GM23338 (cell line): Measurements from ENCODE around the gene SLC9A3.

Source experiments
- CREB1 ChIP-seq: fragments of 250-450 bp; sonication (Bioruptor Pico); IDR thresholded peaks from 2 replicates; pipeline ENCODE4 v1.5.0; 2020; ENCODE audit warnings: low read depth, mild to moderate bottlenecking, moderate library complexity
- CTCF ChIP-seq, 2 experiments: fragments of 200-600 bp in 1 of 2; sonication (generic) in 1 of 2; conservative IDR thresholded peaks; 2 replicates each; pipeline versions ENCODE4 v1.5.1 to v1.6.1; 2016 to 2017; ENCODE audit warnings: antibody characterized with exemption in 2 of 2, low read depth in 2 of 2, mild to moderate bottlenecking in 2 of 2, moderate library complexity in 1 of 2
- ETS1 ChIP-seq: IDR thresholded peaks from 2 replicates; pipeline ENCODE4 v1.6.1; 2016; ENCODE audit warnings: antibody characterized with exemption
- EZH2 ChIP-seq: fragments of 200-600 bp; sonication (generic); IDR thresholded peaks from one replicate; pipeline ENCODE4 v1.8.0; 2017; ENCODE audit warnings: antibody characterized with exemption, mild to moderate bottlenecking, low read depth; ENCODE audit not compliant: unreplicated experiment
- EZH2phosphoT487 ChIP-seq: fragments of 200-600 bp; sonication (generic); IDR thresholded peaks from one replicate; pipeline ENCODE4 v1.8.1; 2018; ENCODE audit warnings: antibody characterized with exemption; ENCODE audit not compliant: unreplicated experiment
- JUNB ChIP-seq: IDR thresholded peaks from one replicate; pipeline ENCODE4 v1.6.1; 2016; ENCODE audit warnings: antibody characterized with exemption; ENCODE audit not compliant: unreplicated experiment
- NANOG ChIP-seq: IDR thresholded peaks from 2 replicates; pipeline ENCODE4 v1.6.1; 2016; ENCODE audit warnings: antibody characterized with exemption, borderline replicate concordance
- POLR2AphosphoS5 ChIP-seq: IDR thresholded peaks from 2 replicates; pipeline ENCODE4 v1.6.1; 2016; ENCODE audit warnings: antibody characterized with exemption, low read depth
- STAT1 ChIP-seq: IDR thresholded peaks from one replicate; pipeline ENCODE4 v1.6.1; 2016; ENCODE audit warnings: antibody characterized with exemption; ENCODE audit not compliant: unreplicated experiment
- ZNF331 ChIP-seq: fragments of 250-450 bp; sonication (Bioruptor Pico); IDR thresholded peaks from 2 replicates; pipeline ENCODE4 v1.5.0; 2020; ENCODE audit warnings: low read depth, mild to moderate bottlenecking, moderate library complexity
- TF ChIP-seq, protein P1 (sequence below): IDR thresholded peaks from one replicate; pipeline ENCODE4 v1.6.1; 2018; ENCODE audit warnings: antibody characterized with exemption; ENCODE audit not compliant: unreplicated experiment

DNA sequence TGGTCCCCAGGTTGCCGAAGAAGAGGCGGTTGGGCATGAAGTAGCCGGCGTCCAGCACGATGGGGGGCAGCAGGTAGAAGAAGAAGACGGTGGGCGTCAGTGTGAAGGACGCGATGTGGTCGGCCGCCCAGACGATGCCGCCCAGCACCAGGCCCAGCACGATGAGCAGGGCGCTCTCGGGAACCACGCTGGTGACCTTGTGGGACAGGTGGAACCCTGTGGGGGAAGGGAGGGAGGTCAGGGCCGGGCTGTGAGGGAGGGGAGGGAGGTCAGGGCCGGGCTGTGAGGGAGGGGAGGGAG lies 32.4 kb downstream of the SLC9A3 start:
- TF ChIP-seq CTCF (conservative IDR thresholded peaks at IDR 0.05; ENCODE audit: low read depth in 2 of 2), result no peak
- TF ChIP-seq POLR2AphosphoS5, result no peak
- no peak for TF ChIP-seq EZH2
- no peak for TF ChIP-seq EZH2phosphoT487
- TF ChIP-seq STAT1, result no peak
- no peak for TF ChIP-seq JUNB
- TF ChIP-seq, protein P1, sequence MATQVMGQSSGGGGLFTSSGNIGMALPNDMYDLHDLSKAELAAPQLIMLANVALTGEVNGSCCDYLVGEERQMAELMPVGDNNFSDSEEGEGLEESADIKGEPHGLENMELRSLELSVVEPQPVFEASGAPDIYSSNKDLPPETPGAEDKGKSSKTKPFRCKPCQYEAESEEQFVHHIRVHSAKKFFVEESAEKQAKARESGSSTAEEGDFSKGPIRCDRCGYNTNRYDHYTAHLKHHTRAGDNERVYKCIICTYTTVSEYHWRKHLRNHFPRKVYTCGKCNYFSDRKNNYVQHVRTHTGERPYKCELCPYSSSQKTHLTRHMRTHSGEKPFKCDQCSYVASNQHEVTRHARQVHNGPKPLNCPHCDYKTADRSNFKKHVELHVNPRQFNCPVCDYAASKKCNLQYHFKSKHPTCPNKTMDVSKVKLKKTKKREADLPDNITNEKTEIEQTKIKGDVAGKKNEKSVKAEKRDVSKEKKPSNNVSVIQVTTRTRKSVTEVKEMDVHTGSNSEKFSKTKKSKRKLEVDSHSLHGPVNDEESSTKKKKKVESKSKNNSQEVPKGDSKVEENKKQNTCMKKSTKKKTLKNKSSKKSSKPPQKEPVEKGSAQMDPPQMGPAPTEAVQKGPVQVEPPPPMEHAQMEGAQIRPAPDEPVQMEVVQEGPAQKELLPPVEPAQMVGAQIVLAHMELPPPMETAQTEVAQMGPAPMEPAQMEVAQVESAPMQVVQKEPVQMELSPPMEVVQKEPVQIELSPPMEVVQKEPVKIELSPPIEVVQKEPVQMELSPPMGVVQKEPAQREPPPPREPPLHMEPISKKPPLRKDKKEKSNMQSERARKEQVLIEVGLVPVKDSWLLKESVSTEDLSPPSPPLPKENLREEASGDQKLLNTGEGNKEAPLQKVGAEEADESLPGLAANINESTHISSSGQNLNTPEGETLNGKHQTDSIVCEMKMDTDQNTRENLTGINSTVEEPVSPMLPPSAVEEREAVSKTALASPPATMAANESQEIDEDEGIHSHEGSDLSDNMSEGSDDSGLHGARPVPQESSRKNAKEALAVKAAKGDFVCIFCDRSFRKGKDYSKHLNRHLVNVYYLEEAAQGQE, result no peak
- no peak for TF ChIP-seq CREB1 (CRISPR knock-in tag)
- TF ChIP-seq ZNF331 (CRISPR knock-in tag), result no peak
- TF ChIP-seq ETS1, result no peak
- TF ChIP-seq NANOG, result no peak
